Neuronal stem cell (in vitro differentiated cells): Measurements from ENCODE around the gene ATG14.

Source experiments
- DNase-seq: peaks from one replicate; pipeline ENCODE4 v3.0.0-alpha.2; 2013; ENCODE audit warnings: low spot score
- H2AFZ ChIP-seq: one replicate; pipeline ENCODE4 v1.6.1; 2013; ENCODE audit warnings: mild to moderate bottlenecking, low read length, inconsistent platforms
- H2AK5ac ChIP-seq: 2 replicates; pipeline ENCODE4 v1.6.1; 2013; ENCODE audit warnings: low read depth, mild to moderate bottlenecking, inconsistent platforms, low read length, moderate library complexity, mixed read lengths
- H2BK120ac ChIP-seq: 2 replicates; pipeline ENCODE4 v1.6.1; 2013; ENCODE audit warnings: low read depth, mild to moderate bottlenecking, inconsistent platforms, low read length, moderate library complexity, mixed read lengths
- H2BK12ac ChIP-seq: one replicate; pipeline ENCODE4 v1.6.1; 2013; ENCODE audit warnings: low read length, inconsistent platforms
- H2BK15ac ChIP-seq: 2 replicates; pipeline ENCODE4 v1.6.1; 2013; ENCODE audit warnings: mild to moderate bottlenecking, low read length, inconsistent platforms, mixed read lengths
- H2BK5ac ChIP-seq: one replicate; pipeline ENCODE4 v1.6.1; 2013; ENCODE audit warnings: inconsistent platforms, mild to moderate bottlenecking, low read length, moderate library complexity
- H3K14ac ChIP-seq: one replicate; pipeline ENCODE4 v1.6.1; 2013; ENCODE audit warnings: low read length, inconsistent platforms
- H3K18ac ChIP-seq: 2 replicates; pipeline ENCODE4 v1.6.1; 2013; ENCODE audit warnings: low read length, inconsistent platforms
- H3K23ac ChIP-seq: 2 replicates; pipeline ENCODE4 v1.6.1; 2013; ENCODE audit warnings: low read depth, mild to moderate bottlenecking, mixed read lengths, low read length, inconsistent platforms; ENCODE audit not compliant: poor library complexity
- H3K27ac ChIP-seq: replicated peaks from 3 replicates; pipeline ENCODE4 v1.5.1; 2013; ENCODE audit warnings: low read length, inconsistent platforms
- H3K27me3 ChIP-seq, 3 experiments: 2 replicates each; pipeline ENCODE4 v1.6.1; 2013; ENCODE audit warnings: low read length in 3 of 3, mild to moderate bottlenecking in 2 of 3, inconsistent platforms in 1 of 3, low read depth in 1 of 3, mixed read lengths in 1 of 3, moderate library complexity in 1 of 3; ENCODE audit not compliant: control insufficient read depth in 3 of 3, insufficient read depth in 3 of 3
- H3K36me3 ChIP-seq, 2 donors: replicated peaks in 1 of 2; 2 replicates each; pipeline ENCODE4 v1.6.1; 2013; ENCODE audit warnings: low read length in 2 of 2; ENCODE audit not compliant: control insufficient read depth in 2 of 2, insufficient read depth in 2 of 2
- H3K4ac ChIP-seq: 2 replicates; pipeline ENCODE4 v1.6.1; 2013; ENCODE audit warnings: inconsistent platforms, mild to moderate bottlenecking, low read length, moderate library complexity
- H3K4me1 ChIP-seq, 2 donors: 1 replicate in 1 of 2; 2 replicates in 1 of 2; pipeline ENCODE4 v1.6.1; 2013; ENCODE audit warnings: low read length in 2 of 2, low read depth in 1 of 2; ENCODE audit not compliant: control insufficient read depth in 2 of 2, insufficient read depth in 1 of 2
- H3K4me2 ChIP-seq: one replicate; pipeline ENCODE4 v1.6.1; 2013; ENCODE audit warnings: mild to moderate bottlenecking, low read length, inconsistent platforms; ENCODE audit not compliant: insufficient read depth, poor library complexity, severe bottlenecking
- H3K4me3 ChIP-seq, 2 donors: 2 replicates each; pipeline ENCODE4 v1.5.1; 2013; ENCODE audit warnings: low read length in 2 of 2, mild to moderate bottlenecking in 2 of 2, inconsistent platforms in 1 of 2, moderate library complexity in 1 of 2
- H3K79me1 ChIP-seq: one replicate; pipeline ENCODE4 v1.6.1; 2013; ENCODE audit warnings: low read depth, mild to moderate bottlenecking, inconsistent platforms, low read length, moderate library complexity
- H3K9ac ChIP-seq: one replicate; pipeline ENCODE4 v1.6.1; 2013; ENCODE audit warnings: mild to moderate bottlenecking, low read depth, low read length, inconsistent platforms; ENCODE audit not compliant: poor library complexity
- H3K9me3 ChIP-seq, 2 donors: replicated peaks in 1 of 2; 2 replicates each; pipeline versions ENCODE3 to v1.6.1; 2013; ENCODE audit warnings: low read length in 2 of 2, mild to moderate bottlenecking in 2 of 2, inconsistent platforms in 1 of 2, low read depth in 1 of 2, mixed read lengths in 1 of 2, moderate library complexity in 1 of 2; ENCODE audit not compliant: control insufficient read depth in 2 of 2, insufficient read depth in 1 of 2
- H4K8ac ChIP-seq: one replicate; pipeline ENCODE4 v1.6.1; 2013; ENCODE audit warnings: low read depth, mild to moderate bottlenecking, inconsistent platforms, low read length, moderate library complexity
- H4K91ac ChIP-seq: one replicate; pipeline ENCODE4 v1.6.1; 2013; ENCODE audit warnings: low read length, low read depth, mild to moderate bottlenecking, inconsistent platforms; ENCODE audit not compliant: poor library complexity
- WGBS, 2 donors: extraction: QIAGEN DNeasy Blood & Tissue Kit; methylation state at CpG; one replicate each; pipeline ENCODE4 v1.1.7; 2013; ENCODE audit warnings: missing lambda C conversion rate in 2 of 2, mixed read lengths in 1 of 2; ENCODE audit not compliant: insufficient read length in 2 of 2, insufficient replicate concordance in 1 of 2; ENCODE audit errors: extremely low coverage in 2 of 2; 5-methylcytosine and 5-hydroxymethylcytosine counted together

Gene ATG14

DNA sequence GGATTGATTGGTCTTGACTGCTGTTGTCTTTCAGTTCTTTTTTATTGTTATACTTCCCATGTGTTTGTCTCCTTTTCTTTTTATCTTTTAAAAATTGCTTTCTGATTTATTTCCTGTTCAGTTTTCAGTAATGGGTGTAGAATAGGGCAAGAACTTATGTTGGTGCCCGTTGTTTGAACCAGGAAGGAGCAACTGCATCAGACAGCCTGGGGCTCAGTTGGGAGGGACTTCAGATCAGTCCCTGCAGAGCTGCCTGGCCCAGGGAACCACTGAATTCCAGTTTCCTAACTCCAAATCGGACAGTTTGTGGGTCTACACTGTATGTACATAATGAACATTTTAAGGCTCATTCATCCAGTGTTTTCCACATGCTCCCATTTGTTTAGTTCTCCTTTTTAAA, 75.5 kb downstream of the ATG14 start:
- Histone ChIP-seq H3K9ac (no peak overlapping the region), H3K4me3 (no peak overlapping the region), H3K36me3 (no peaks in the 10 kb centered on the region), H3K79me1 (peaks cover 2% of the 10 kb centered on the region), H3K18ac (no peak overlapping the region), H3K4me1 (peaks cover 0 to 3% of the 10 kb centered on the region in 2 donors), H3K27ac (no peak overlapping the region), H4K8ac (no peak overlapping the region), H2AK5ac (no peak overlapping the region), H2BK120ac (no peak overlapping the region), H2BK5ac (no peak overlapping the region), H3K4ac (no peak overlapping the region), H3K14ac (no peak overlapping the region), H3K27me3 (no peaks in the 10 kb centered on the region), H2BK15ac (no peak overlapping the region), H2AFZ (no peak overlapping the region), H2BK12ac (no peak overlapping the region), H4K91ac (no peak overlapping the region), H3K9me3 (no peaks in the 10 kb centered on the region), H3K4me2 (no peak overlapping the region), H3K23ac (no peak overlapping the region)
- no CpG with 5 or more reads among the region's 2 CpGs for WGBS, 2 donors
- no peak for DNase-seq

DNA sequence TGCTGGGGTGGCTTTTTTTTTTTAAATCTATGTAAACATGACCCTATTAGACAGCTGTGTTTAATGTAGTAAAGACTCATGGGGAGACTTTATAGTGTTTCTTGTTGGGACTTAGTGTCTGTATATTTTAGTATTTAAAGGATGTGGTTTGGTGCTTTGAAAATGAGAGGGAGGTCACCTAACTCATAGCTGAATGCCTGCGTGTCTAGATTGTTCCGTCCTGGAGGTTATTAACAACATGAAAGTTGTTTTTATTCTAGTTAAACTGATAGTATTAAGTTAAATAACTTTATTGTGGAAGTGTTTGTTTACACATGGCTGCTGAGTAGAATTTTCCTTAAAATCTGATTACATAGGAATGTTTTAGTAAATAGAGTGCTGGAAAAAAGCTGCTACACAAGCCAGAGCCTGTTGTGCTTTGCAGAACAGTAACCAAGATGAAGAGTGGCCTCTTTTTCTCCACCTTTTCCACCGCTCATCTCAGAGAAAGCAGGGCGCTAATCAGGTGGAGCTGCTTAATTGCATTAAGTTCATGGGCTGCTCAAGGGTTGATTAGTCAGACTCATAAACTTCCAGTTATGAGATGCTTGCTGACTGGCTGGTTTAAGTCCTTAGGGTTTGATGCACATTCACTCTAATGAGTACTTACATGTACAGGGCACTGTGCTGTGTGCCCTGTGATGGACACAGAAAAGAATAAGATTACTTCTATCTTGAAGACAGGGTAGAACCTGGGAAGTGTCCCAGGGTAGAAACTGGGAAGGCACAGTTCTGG, 77.7 kb downstream of the ATG14 start:
- Histone ChIP-seq H3K4me3 (no peak overlapping the region), H2AFZ (no peak overlapping the region), H3K14ac (no peak overlapping the region), H3K9me3 (no peaks in the 10 kb centered on the region), H3K4me2 (no peak overlapping the region), H4K91ac (no peak overlapping the region), H4K8ac (no peak overlapping the region), H2BK12ac (no peak overlapping the region), H3K9ac (no peak overlapping the region), H3K4me1 (no peaks in the 10 kb centered on the region), H2AK5ac (no peak overlapping the region), H3K79me1 (peaks cover 2% of the 10 kb centered on the region), H2BK15ac (no peak overlapping the region), H2BK5ac (no peak overlapping the region), H3K23ac (no peak overlapping the region), H3K27me3 (no peaks in the 10 kb centered on the region), H2BK120ac (no peak overlapping the region), H3K18ac (no peak overlapping the region), H3K36me3 (no peaks in the 10 kb centered on the region), H3K4ac (no peak overlapping the region), H3K27ac (no peak overlapping the region)
- no CpG with 5 or more reads among the region's 4 CpGs for WGBS, 2 donors
- no peak for DNase-seq

DNA sequence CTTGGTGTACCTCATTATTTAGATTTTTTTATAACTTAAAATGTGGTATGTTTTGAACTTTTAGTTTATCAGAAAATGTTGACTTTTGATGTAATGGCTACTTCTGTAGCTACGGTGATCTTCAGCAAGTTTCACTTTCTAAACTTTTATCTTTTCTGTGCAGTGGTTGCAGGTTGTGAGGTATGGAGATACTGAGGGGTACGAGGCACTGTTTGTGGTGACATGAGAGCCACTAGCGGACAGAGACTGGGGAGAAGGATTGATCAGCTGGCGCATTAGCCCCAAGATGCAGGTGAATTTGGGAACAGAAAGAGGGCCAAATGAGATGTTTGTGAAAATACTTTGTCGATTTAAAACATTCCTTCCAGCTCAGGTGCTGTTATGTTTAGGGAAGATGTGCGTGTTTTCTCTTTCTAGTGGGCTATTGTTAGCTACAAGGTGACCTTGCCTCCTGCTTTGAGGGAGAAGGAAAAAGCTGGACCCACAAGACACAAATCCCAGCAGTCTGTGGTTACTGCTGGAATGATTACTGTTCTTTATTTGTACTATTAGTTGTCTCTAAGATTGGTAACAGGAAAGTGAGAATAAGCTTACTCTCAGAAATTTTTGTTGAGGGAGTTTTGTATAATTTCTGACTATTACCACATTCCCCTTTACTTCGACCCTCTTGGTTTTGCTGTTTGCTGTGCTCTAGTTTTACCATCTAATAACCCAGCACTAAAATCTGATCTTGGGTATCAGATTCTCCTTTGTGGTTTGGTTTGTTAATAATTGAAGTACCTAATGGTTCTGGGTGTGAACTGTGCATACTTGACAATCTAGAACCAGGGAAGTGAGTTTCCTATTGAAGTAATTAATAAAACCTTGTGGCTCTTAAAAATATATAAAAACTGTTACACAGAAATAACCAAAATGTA, 78.7 kb downstream of the ATG14 start:
- no peak overlapping the region for H2BK5ac ChIP-seq
- no peak for DNase-seq
- no peak overlapping the region for H2BK120ac ChIP-seq
- H2AK5ac ChIP-seq: no peak overlapping the region
- H3K79me1 ChIP-seq: peaks cover 2% of the 10 kb centered on the region
- H3K27me3 ChIP-seq: no peaks in the 10 kb centered on the region
- H4K91ac ChIP-seq: no peak overlapping the region
- no peak overlapping the region for H3K4me3 ChIP-seq
- no peak overlapping the region for H3K23ac ChIP-seq
- H2BK12ac ChIP-seq: no peak overlapping the region
- no peaks in the 10 kb centered on the region for H3K36me3 ChIP-seq
- no peak overlapping the region for H3K4me2 ChIP-seq
- no peak overlapping the region for H2BK15ac ChIP-seq
- H3K18ac ChIP-seq: no peak overlapping the region
- no CpG with 5 or more reads among the region's 7 CpGs for WGBS, 2 donors
- no peaks in the 10 kb centered on the region for H3K9me3 ChIP-seq
- H2AFZ ChIP-seq: no peak overlapping the region
- no peak overlapping the region for H3K27ac ChIP-seq
- no peak overlapping the region for H4K8ac ChIP-seq
- no peak overlapping the region for H3K9ac ChIP-seq
- H3K4ac ChIP-seq: no peak overlapping the region
- no peaks in the 10 kb centered on the region for H3K4me1 ChIP-seq
- H3K14ac ChIP-seq: no peak overlapping the region
